CD8-positive, alpha-beta memory T cell (primary cell): ENCODE results near the gene GPR158. TPM values are rescaled to one million over a fixed set of nuclear protein-coding genes. Genes with fewer than 3 reads are reported as not detected.

Source experiments
- CTCF ChIA-PET: fragments of 350-600 bp; sonication (Branson Sonifier 250); formaldehyde crosslinking; loops from one replicate; lab custom pipeline; 2021; ENCODE audit warnings: antibody characterized with exemption; lab: Charles Lee
- POLR2A ChIA-PET: fragments of 350-600 bp; sonication (Branson Sonifier 250); formaldehyde crosslinking; loops from one replicate; lab custom pipeline; 2021; ENCODE audit warnings: antibody characterized with exemption; lab: Charles Lee
- DNase-seq, 5 donors: peaks; one replicate each; pipeline versions ENCODE4 v3.0.0 to v3.0.0-alpha.2; 2020 to 2022; ENCODE audit warnings: mixed read lengths in 1 of 5
- H3K27ac ChIP-seq: one replicate; pipeline ENCODE4 v1.7.0; 2013; ENCODE audit warnings: low read depth, mild to moderate bottlenecking, low read length, moderate library complexity
- H3K27me3 ChIP-seq: 2 replicates; pipeline ENCODE4 v1.7.0; 2013; ENCODE audit warnings: low read length, mild to moderate bottlenecking; ENCODE audit not compliant: insufficient read depth, poor library complexity, severe bottlenecking
- H3K36me3 ChIP-seq: 2 replicates; pipeline ENCODE4 v1.7.0; 2013; ENCODE audit warnings: mild to moderate bottlenecking, low read length, moderate library complexity; ENCODE audit not compliant: insufficient read depth
- H3K4me1 ChIP-seq: 2 replicates; pipeline ENCODE4 v1.7.0; 2013; ENCODE audit warnings: mild to moderate bottlenecking, low read length, moderate library complexity; ENCODE audit not compliant: insufficient read depth
- H3K4me3 ChIP-seq: 2 replicates; pipeline ENCODE4 v1.7.0; 2013; ENCODE audit warnings: mild to moderate bottlenecking, low read length
- H3K9me3 ChIP-seq: 2 replicates; pipeline ENCODE4 v1.7.0; 2013; ENCODE audit warnings: mild to moderate bottlenecking, low read length
- H3K27ac Mint-ChIP-seq, 8 donors: one replicate each; pipeline ENCODE4 v1.8.0; 2020 to 2021; ENCODE audit warnings: mixed read lengths in 8 of 8, mild to moderate bottlenecking in 6 of 8, inconsistent platforms in 3 of 8, moderate library complexity in 3 of 8
- H3K27me3 Mint-ChIP-seq, 2 donors: one replicate each; pipeline ENCODE4 v1.8.0; 2020 to 2021; ENCODE audit warnings: mixed read lengths in 2 of 2, mild to moderate bottlenecking in 1 of 2, moderate library complexity in 1 of 2
- H3K36me3 Mint-ChIP-seq, 3 donors: one replicate each; pipeline ENCODE4 v1.8.0; 2020 to 2021; ENCODE audit warnings: mixed read lengths in 3 of 3, inconsistent platforms in 1 of 3, mild to moderate bottlenecking in 1 of 3
- H3K4me1 Mint-ChIP-seq, 3 donors: one replicate each; pipeline ENCODE4 v1.8.0; 2020 to 2021; ENCODE audit warnings: mixed read lengths in 3 of 3, inconsistent platforms in 1 of 3, mild to moderate bottlenecking in 1 of 3
- H3K4me3 Mint-ChIP-seq, 7 donors: one replicate each; pipeline ENCODE4 v1.8.0; 2020 to 2021; ENCODE audit warnings: mixed read lengths in 7 of 7, mild to moderate bottlenecking in 6 of 7, moderate library complexity in 4 of 7, inconsistent platforms in 2 of 7
- H3K9me3 Mint-ChIP-seq, 5 donors: one replicate each; pipeline ENCODE4 v1.8.0; 2020 to 2022; ENCODE audit warnings: mixed read lengths in 5 of 5, mild to moderate bottlenecking in 3 of 5, moderate library complexity in 2 of 5, inconsistent platforms in 1 of 5
- polyA plus RNA-seq: library from polyadenylated mRNA; unstranded; fragments of 300-500 nt; fragmentation: Illumina TruSeq; gene quantifications from one replicate; pipeline ENCODE4 v1.2.3, GENCODE V29; 2021
- total RNA-seq, 2 experiments: library from RNA; stranded (reverse); gene quantifications; one replicate each; pipeline ENCODE4 v1.2.3, GENCODE V29; 2021

The GPR158 gene
- total and polyA plus RNA-seq, 3 experiments from 2014 or later: not detected

- Histone ChIP-seq H3K27me3 (no peaks in the 10 kb centered on the region), H3K4me1 (no peaks in the 10 kb centered on the region), H3K27ac (no peak overlapping the region), H3K9me3 (no peaks in the 10 kb centered on the region), H3K36me3 (no peaks in the 10 kb centered on the region), H3K4me3 (no peak overlapping the region)
- Mint-ChIP-seq H3K4me3 (no peak overlapping the region), H3K9me3 (peaks cover 0 to 4% (median 4%) of the 10 kb centered on the region in 5 donors), H3K27me3 (peaks cover 0 to 2% of the 10 kb centered on the region in 2 donors), H3K36me3 (no peaks in the 10 kb centered on the region), H3K27ac (no peak overlapping the region), H3K4me1 (no peaks in the 10 kb centered on the region)
- POLR2A ChIA-PET: no interaction called here
- no peak for DNase-seq
- CTCF ChIA-PET: no interaction called here
Measured at GRCh38 chr10:25502453-25502852, 327.7 kb downstream of the GPR158 start.

- no peak for DNase-seq
- H3K4me1 ChIP-seq: no peaks in the 10 kb centered on the region
- H3K27ac ChIP-seq: no peak overlapping the region
- H3K27me3 ChIP-seq: no peaks in the 10 kb centered on the region
- H3K36me3 Mint-ChIP-seq: no peaks in the 10 kb centered on the region
- POLR2A ChIA-PET: no interaction called here
- CTCF ChIA-PET: no interaction called here
- peaks cover 0 to 2% of the 10 kb centered on the region in 2 donors for H3K27me3 Mint-ChIP-seq
- H3K9me3 ChIP-seq: no peaks in the 10 kb centered on the region
- no peak overlapping the region for H3K27ac Mint-ChIP-seq
- H3K4me1 Mint-ChIP-seq: no peaks in the 10 kb centered on the region
- peaks cover 0 to 4% (median 1%) of the 10 kb centered on the region in 5 donors for H3K9me3 Mint-ChIP-seq
- H3K4me3 Mint-ChIP-seq: no peak overlapping the region
- H3K36me3 ChIP-seq: no peaks in the 10 kb centered on the region
- no peak overlapping the region for H3K4me3 ChIP-seq
Measured at GRCh38 chr10:25504306-25504705, 329.5 kb downstream of the GPR158 start.

- no peaks in the 10 kb centered on the region for H3K36me3 Mint-ChIP-seq
- no peaks in the 10 kb centered on the region for H3K9me3 ChIP-seq
- H3K27me3 Mint-ChIP-seq: no peaks in the 10 kb centered on the region
Measured at GRCh38 chr10:25504838-25505237, 330.0 kb downstream of the GPR158 start.

GRCh38 chr10:25505466-25505865 is 330.7 kb downstream of the GPR158 start:
- DNase-seq: no peak
- no peaks in the 10 kb centered on the region for H3K36me3 ChIP-seq
- Mint-ChIP-seq H3K9me3 (peaks cover 0 to 4% (median 0%) of the 10 kb centered on the region in 5 donors), H3K36me3 (no peaks in the 10 kb centered on the region), H3K4me1 (no peaks in the 10 kb centered on the region), H3K27ac (no peak overlapping the region), H3K27me3 (no peaks in the 10 kb centered on the region), H3K4me3 (no peak overlapping the region)
- no peaks in the 10 kb centered on the region for H3K9me3 ChIP-seq
- no peak overlapping the region for H3K4me3 ChIP-seq
- ChIA-PET POLR2A (no interaction called here), CTCF (no interaction called here)
- H3K27me3 ChIP-seq: no peaks in the 10 kb centered on the region
- no peak overlapping the region for H3K27ac ChIP-seq
- no peaks in the 10 kb centered on the region for H3K4me1 ChIP-seq

More at GRCh38 chr10:25504838-25505237, 330.0 kb downstream of the GPR158 start:
- Mint-ChIP-seq H3K4me3 (no peak overlapping the region), H3K4me1 (no peaks in the 10 kb centered on the region), H3K27ac (no peak overlapping the region), H3K9me3 (peaks cover 0 to 4% (median 0%) of the 10 kb centered on the region in 5 donors)
- Histone ChIP-seq H3K4me3 (no peak overlapping the region), H3K4me1 (no peaks in the 10 kb centered on the region), H3K36me3 (no peaks in the 10 kb centered on the region), H3K27me3 (no peaks in the 10 kb centered on the region), H3K27ac (no peak overlapping the region)
- ChIA-PET CTCF (no interaction called here), POLR2A (no interaction called here)
- no peak for DNase-seq

DNA sequence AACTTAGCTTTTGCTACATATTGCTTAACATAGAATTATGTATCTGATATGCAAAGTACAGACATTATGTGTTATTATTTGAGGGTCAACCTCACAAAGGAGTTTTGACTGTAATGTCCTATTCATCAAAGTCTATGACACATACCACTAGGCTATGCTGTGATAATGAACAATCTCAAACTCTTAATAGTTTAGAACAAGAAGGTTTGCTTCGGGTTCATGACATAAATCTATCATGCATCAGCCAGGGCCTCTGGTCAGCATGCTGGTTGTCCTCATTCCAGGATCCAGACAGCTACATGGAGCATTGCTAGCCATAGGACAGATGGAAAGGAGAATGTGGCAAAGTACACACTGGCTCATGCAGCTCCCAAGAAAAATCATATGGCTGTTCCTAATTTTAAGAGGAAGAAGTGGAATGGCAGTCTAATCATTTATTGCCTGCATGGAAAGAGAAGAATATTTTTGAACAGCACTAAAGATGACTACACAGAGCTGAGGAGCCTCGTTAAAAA is 332.1 kb downstream of the GPR158 start:
- ChIA-PET POLR2A (no interaction called here), CTCF (no interaction called here)
- H3K4me1 ChIP-seq: no peaks in the 10 kb centered on the region
- Mint-ChIP-seq H3K9me3 (peaks cover 0 to 11% (median 0%) of the 10 kb centered on the region in 5 donors), H3K27me3 (no peaks in the 10 kb centered on the region), H3K36me3 (no peaks in the 10 kb centered on the region), H3K27ac (no peak overlapping the region), H3K4me3 (no peak overlapping the region), H3K4me1 (no peaks in the 10 kb centered on the region)
- no peaks in the 10 kb centered on the region for H3K36me3 ChIP-seq
- no peak overlapping the region for H3K27ac ChIP-seq
- H3K4me3 ChIP-seq: no peak overlapping the region
- H3K9me3 ChIP-seq: no peaks in the 10 kb centered on the region
- no peaks in the 10 kb centered on the region for H3K27me3 ChIP-seq
- no peak for DNase-seq

DNA sequence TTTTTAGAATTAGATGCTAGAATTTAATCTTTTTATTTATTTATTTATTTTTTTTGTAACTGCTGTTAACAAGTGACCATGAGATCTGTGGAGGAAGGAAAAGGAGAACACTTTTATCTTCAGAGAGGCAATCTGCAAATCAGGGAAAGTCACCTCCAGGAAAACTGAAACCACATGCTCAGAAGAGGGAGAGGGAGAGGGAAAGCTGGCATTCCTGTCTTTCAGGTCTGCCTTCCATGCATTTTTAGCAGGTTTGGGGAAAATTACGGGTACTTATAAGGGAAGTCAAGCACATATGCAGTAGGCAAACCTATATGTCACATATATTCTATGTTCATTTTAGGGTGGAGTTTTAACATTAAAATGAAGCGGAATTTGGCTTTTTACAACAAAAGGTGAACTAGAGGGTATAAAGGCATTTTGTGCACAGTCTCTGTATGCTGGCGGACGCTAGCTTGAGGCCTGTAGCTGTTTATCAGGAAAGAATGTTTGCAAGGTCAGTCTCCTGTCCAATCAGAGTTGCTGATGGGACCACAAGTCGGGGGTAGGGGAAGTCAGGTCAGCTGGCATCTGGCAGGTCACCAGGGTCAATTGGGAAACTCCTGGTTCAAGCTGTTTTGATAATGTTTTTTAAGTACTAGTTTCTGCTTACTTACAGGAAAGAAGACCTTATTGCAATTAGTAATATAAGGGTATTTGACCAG is 333.5 kb downstream of the GPR158 start:
- no peaks in the 10 kb centered on the region for H3K9me3 ChIP-seq
- Mint-ChIP-seq H3K27me3 (no peaks in the 10 kb centered on the region), H3K9me3 (peaks cover 0 to 7% (median 1%) of the 10 kb centered on the region in 5 donors), H3K36me3 (no peaks in the 10 kb centered on the region), H3K27ac (no peak overlapping the region), H3K4me3 (no peak overlapping the region), H3K4me1 (no peaks in the 10 kb centered on the region)
- DNase-seq: no peak
- H3K36me3 ChIP-seq: no peaks in the 10 kb centered on the region
- CTCF ChIA-PET: no interaction called here
- H3K4me3 ChIP-seq: no peak overlapping the region
- no peaks in the 10 kb centered on the region for H3K27me3 ChIP-seq
- no peaks in the 10 kb centered on the region for H3K4me1 ChIP-seq
- H3K27ac ChIP-seq: no peak overlapping the region
- POLR2A ChIA-PET: no interaction called here

GRCh38 chr10:25509151-25509550 is 334.4 kb downstream of the GPR158 start:
- Histone ChIP-seq H3K4me1 (no peaks in the 10 kb centered on the region), H3K27ac (no peak overlapping the region), H3K9me3 (no peaks in the 10 kb centered on the region), H3K27me3 (no peaks in the 10 kb centered on the region), H3K36me3 (no peaks in the 10 kb centered on the region), H3K4me3 (no peak overlapping the region)
- no peak overlapping the region for H3K27ac Mint-ChIP-seq
- H3K4me1 Mint-ChIP-seq: no peaks in the 10 kb centered on the region
- H3K36me3 Mint-ChIP-seq: no peaks in the 10 kb centered on the region
- no peak overlapping the region for H3K4me3 Mint-ChIP-seq
- DNase-seq: no peak
- H3K9me3 Mint-ChIP-seq: peaks cover 0 to 7% (median 1%) of the 10 kb centered on the region in 5 donors
- ChIA-PET POLR2A (no interaction called here), CTCF (no interaction called here)
- H3K27me3 Mint-ChIP-seq: no peaks in the 10 kb centered on the region

DNA sequence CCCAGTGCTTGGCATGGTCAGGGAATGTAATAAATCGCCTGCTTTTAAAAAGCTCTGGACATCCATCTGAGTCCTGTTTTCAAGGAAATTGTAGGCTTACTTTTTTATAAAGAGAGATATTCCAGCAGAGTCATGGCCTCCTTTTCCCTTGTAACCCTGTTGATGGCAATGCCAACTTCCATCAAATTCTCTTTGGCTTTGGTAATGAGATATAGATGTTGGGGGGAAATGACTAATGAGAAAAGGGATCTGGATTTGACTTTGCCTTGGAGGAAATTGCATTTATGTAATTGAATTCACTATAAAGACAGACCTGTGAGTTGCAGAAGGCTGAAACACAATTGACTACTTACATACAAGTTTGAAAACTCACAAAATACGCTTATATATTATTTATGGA is 347.5 kb downstream of the GPR158 start:
- Mint-ChIP-seq H3K4me1 (no peaks in the 10 kb centered on the region), H3K4me3 (no peak overlapping the region), H3K36me3 (peaks cover 0 to 6% (median 2%) of the 10 kb centered on the region in 3 donors), H3K27ac (no peak overlapping the region), H3K9me3 (peaks cover 0 to 9% (median 9%) of the 10 kb centered on the region in 5 donors), H3K27me3 (no peaks in the 10 kb centered on the region)
- Histone ChIP-seq H3K4me1 (no peaks in the 10 kb centered on the region), H3K9me3 (no peaks in the 10 kb centered on the region), H3K27ac (no peak overlapping the region), H3K4me3 (no peak overlapping the region), H3K27me3 (no peaks in the 10 kb centered on the region), H3K36me3 (no peaks in the 10 kb centered on the region)
- ChIA-PET CTCF (no interaction called here), POLR2A (no interaction called here)
- DNase-seq: no peak
